MCF 10A (cell line): Measurements from ENCODE around the gene SERPINA1. TPM values are rescaled to one million over a fixed set of nuclear protein-coding genes. Genes with fewer than 3 reads are reported as not detected.
"Not testable (repeated sequence)": the region's sequence is repeated elsewhere in the genome, so short reads cannot be mapped to it uniquely, and the experiment has no call there.

Source experiments
- BruUV-seq: library from RNA; stranded (reverse); fragments of 400-500 nt; replicated peaks from 2 replicates; lab custom pipeline; 2021; lab: Mats Ljungman, UMichigan
- CTCF ChIA-PET: fragments of 300-600 bp; sonication (Branson Sonifier 250); formaldehyde crosslinking; extraction: SDS; loops from one replicate; lab custom pipeline; 2021; ENCODE audit warnings: antibody characterized with exemption, inconsistent platforms; lab: Yijun Ruan, JAX
- POLR2A ChIA-PET: fragments of 300-600, 350-650 bp; sonication (Branson Sonifier 250); formaldehyde crosslinking; extraction: SDS; loops from one replicate; lab custom pipeline; 2020; ENCODE audit warnings: antibody characterized with exemption, inconsistent platforms; lab: Yijun Ruan, JAX
- DNase-seq: peaks from one replicate; pipeline ENCODE4 v3.0.0-alpha.2; 2018; ENCODE audit not compliant: unreplicated experiment
- H3K27ac Mint-ChIP-seq: one replicate; pipeline ENCODE4 v1.8.0; 2022; ENCODE audit warnings: mild to moderate bottlenecking, low read depth, mixed read lengths; ENCODE audit not compliant: unreplicated experiment
- H3K27me3 Mint-ChIP-seq: one replicate; pipeline ENCODE4 v1.8.0; 2022; ENCODE audit warnings: mixed read lengths; ENCODE audit not compliant: insufficient read depth, unreplicated experiment
- H3K36me3 Mint-ChIP-seq: one replicate; pipeline ENCODE4 v1.8.0; 2022; ENCODE audit warnings: mild to moderate bottlenecking, moderate library complexity, mixed read lengths; ENCODE audit not compliant: insufficient read depth, unreplicated experiment
- H3K4me1 Mint-ChIP-seq: one replicate; pipeline ENCODE4 v1.8.0; 2022; ENCODE audit warnings: mixed read lengths; ENCODE audit not compliant: insufficient read depth, unreplicated experiment
- H3K4me3 Mint-ChIP-seq: one replicate; pipeline ENCODE4 v1.8.0; 2022; ENCODE audit warnings: mild to moderate bottlenecking, moderate library complexity, mixed read lengths; ENCODE audit not compliant: unreplicated experiment
- H3K9me3 Mint-ChIP-seq: one replicate; pipeline ENCODE4 v1.8.0; 2022; ENCODE audit warnings: mixed read lengths; ENCODE audit not compliant: unreplicated experiment
- intact Hi-C: fragments of 100-400 bp; cut with micrococcal nuclease; formaldehyde crosslinking; loops from 2 replicates; pipeline ENCODE4 v1.14.1; 2022
- total RNA-seq: library from RNA; stranded (reverse); gene quantifications from 2 replicates; pipeline ENCODE4 v1.2.3, GENCODE V29; 2022
- TF ChIP-seq, protein P1 (sequence below): fragments of 200-600 bp; IDR thresholded peaks from one replicate; pipeline ENCODE4 v1.8.0; 2022; ENCODE audit warnings: antibody characterized with exemption, mild to moderate bottlenecking; ENCODE audit not compliant: unreplicated experiment

Gene SERPINA1
- total RNA-seq, 1 experiment from 2014 or later: 42.5 TPM

DNA sequence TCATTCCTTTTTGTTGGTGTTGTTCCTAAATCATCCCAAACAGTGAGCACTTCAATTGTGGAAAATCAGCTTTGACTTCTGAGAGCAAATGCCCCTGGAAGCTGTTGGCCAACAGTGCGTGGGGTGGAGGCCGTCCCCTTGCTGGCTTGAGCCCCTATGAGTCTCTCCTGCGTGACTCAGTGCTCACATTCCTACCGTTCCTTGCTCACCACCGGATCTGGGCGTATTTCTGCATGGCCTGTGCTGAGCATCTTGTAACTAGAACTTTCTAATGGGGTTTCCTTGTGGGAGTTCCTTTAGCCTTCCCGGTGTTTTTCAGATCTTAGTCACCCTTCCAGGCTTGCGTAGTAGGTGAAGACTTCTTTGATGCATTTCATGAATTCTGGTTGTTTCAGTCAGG lies 14.7 kb downstream of the SERPINA1 start:
- intact Hi-C loops: loop anchor here (2.0 kb wide), 1 partner anchor 31 kb away; no protein-coding TSS in a partner anchor
- TF ChIP-seq, protein P1, sequence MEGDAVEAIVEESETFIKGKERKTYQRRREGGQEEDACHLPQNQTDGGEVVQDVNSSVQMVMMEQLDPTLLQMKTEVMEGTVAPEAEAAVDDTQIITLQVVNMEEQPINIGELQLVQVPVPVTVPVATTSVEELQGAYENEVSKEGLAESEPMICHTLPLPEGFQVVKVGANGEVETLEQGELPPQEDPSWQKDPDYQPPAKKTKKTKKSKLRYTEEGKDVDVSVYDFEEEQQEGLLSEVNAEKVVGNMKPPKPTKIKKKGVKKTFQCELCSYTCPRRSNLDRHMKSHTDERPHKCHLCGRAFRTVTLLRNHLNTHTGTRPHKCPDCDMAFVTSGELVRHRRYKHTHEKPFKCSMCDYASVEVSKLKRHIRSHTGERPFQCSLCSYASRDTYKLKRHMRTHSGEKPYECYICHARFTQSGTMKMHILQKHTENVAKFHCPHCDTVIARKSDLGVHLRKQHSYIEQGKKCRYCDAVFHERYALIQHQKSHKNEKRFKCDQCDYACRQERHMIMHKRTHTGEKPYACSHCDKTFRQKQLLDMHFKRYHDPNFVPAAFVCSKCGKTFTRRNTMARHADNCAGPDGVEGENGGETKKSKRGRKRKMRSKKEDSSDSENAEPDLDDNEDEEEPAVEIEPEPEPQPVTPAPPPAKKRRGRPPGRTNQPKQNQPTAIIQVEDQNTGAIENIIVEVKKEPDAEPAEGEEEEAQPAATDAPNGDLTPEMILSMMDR: no peak
- peaks cover 20% of the 10 kb centered on the region for H3K4me1 Mint-ChIP-seq
- no peaks in the 10 kb centered on the region for H3K36me3 Mint-ChIP-seq
- H3K27ac Mint-ChIP-seq: peak overlapping the region; percentile 83
- H3K9me3 Mint-ChIP-seq: no peaks in the 10 kb centered on the region
- no peak overlapping the region for H3K4me3 Mint-ChIP-seq
- CTCF ChIA-PET: interaction anchor here (0.6 to 1.4 kb wide), 3 partner anchors 17 to 232 kb away, joined by 3 to 4 read pairs (median 4); no protein-coding TSS in a partner anchor
- POLR2A ChIA-PET: interaction anchor here (0.6 to 1.3 kb wide), 6 partner anchors 16 to 61 kb away, joined by 3 to 4 read pairs (median 4); no protein-coding TSS in a partner anchor
- peak; percentile 96 for DNase-seq
- no TSS peak for BruUV-seq
- H3K27me3 Mint-ChIP-seq: no peaks in the 10 kb centered on the region

DNA sequence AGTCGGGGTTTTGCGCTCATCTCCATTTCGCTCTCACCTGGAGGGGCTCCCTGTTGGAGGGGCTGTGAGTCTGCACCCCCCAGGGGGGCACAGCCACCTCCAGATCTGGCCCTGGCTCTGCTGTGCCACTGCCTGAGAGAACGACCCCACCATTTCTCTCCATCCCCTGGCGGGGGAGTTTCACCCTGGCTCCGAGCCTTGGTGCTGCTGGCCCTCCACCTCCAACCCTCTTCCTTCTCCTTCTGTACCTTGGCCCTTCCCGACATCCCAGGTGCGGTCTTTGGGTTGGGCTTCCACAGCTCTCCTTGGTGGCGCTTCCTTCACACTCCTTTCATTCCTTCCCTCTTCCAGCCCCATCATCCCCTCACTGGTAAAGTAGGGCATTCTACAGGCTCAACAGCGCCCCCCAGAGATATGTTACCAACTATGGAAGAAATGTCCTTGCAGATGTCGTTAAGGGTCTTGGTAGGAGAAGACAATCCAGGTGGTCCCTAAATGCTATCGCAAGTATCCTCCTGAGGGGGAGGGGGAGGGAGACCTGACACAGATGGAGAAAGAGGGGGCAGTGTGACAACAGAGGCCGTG lies 16.3 kb downstream of the SERPINA1 start:
- Mint-ChIP-seq H3K4me1 (peaks cover 20% of the 10 kb centered on the region), H3K27ac (no peak overlapping the region), H3K36me3 (no peaks in the 10 kb centered on the region), H3K9me3 (no peaks in the 10 kb centered on the region), H3K4me3 (no peak overlapping the region), H3K27me3 (no peaks in the 10 kb centered on the region)
- intact Hi-C loops: loop anchor here (2.0 kb wide), 1 partner anchor 29 kb away; no protein-coding TSS in a partner anchor
- CTCF ChIA-PET: interaction anchor here (0.6 to 1.4 kb wide), 5 partner anchors 18 to 117 kb away, joined by 3 to 4 read pairs (median 3); no protein-coding TSS in a partner anchor
- POLR2A ChIA-PET: interaction anchor here (1.3 kb wide), 1 partner anchor 30 kb away, joined by 4 read pairs; no protein-coding TSS in a partner anchor
- TF ChIP-seq, protein P1: no peak
- BruUV-seq: no TSS peak
- no peak for DNase-seq

DNA sequence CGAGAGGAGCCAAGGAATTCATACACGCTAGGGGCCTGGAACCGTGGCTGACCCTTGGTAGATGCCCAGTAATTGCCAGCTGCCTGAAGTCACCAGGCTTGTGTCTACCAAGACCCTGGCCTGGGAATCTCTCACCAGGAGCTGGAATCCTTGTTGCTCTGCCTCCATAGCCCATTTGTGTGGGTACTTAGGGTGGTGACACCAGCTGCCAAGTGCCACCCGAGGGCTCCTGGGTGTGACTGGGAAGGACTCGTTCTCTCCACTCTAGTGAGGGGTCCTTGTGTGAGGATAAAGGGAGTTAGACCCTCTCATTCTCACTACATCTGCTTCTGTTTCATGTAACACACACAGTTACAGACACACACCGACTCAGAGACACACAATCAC lies 17.9 kb downstream of the SERPINA1 start:
- DNase-seq: no peak
- Mint-ChIP-seq H3K36me3 (no peaks in the 10 kb centered on the region), H3K9me3 (no peaks in the 10 kb centered on the region), H3K27ac (peak overlapping the region; percentile 5), H3K4me1 (peaks cover 20% of the 10 kb centered on the region), H3K27me3 (no peaks in the 10 kb centered on the region), H3K4me3 (no peak overlapping the region)
- TF ChIP-seq, protein P1: no peak
- ChIA-PET CTCF (interaction anchor here (0.7 kb wide), 1 partner anchor 21 kb away, joined by 3 read pairs; no protein-coding TSS in a partner anchor), POLR2A (no interaction called here)
- BruUV-seq: no TSS peak
- intact Hi-C loops: no loop called here

DNA sequence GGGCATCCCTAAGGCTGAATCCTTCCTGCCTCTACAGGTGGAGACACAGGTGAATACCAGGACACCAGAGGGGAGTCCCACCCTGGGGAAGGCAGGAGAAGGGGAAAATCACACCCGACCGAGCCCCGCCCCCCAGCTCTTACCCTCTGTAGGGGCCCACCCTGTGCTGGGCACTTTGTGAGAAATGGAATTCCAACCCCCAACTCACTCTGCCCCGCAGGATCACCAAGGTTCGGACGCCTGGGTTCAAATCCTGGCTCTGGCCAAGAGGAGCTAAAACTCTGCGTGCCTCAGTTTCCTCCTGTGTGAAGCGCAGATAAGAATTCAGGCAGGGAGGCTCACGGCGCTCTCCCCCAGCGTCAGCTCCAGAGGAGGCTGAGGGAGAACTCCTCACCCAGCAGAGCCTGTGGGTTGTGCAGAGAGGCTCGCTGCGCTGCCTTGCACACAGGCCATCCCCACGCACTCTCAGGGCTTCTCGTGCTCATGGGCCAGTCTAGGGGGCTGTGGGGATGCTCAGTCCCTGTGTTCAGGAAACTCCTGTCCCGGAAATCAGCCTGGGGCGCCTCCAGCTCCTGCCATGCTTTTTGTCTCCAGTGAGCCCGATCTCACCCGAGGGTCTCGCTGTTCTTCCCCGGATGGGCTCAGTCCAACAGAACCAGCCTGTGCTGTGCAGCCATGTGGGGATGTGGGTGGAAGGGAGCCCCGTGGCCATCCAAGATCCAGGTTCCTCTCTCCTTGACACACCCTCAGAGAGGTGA lies 18.5 kb downstream of the SERPINA1 start:
- BruUV-seq, H3K36me3 Mint-ChIP-seq, H3K27ac Mint-ChIP-seq, intact Hi-C loops, H3K4me3 Mint-ChIP-seq, DNase-seq, H3K27me3 Mint-ChIP-seq, POLR2A ChIA-PET, H3K9me3 Mint-ChIP-seq: not testable (repeated sequence)
- H3K4me1 Mint-ChIP-seq: peaks cover 18% of the 10 kb centered on the region
- CTCF ChIA-PET: interaction anchor here (0.7 kb wide), 1 partner anchor 22 kb away, joined by 3 read pairs; no protein-coding TSS in a partner anchor
